ENCODE measurements around the gene EPB42.

DNA sequence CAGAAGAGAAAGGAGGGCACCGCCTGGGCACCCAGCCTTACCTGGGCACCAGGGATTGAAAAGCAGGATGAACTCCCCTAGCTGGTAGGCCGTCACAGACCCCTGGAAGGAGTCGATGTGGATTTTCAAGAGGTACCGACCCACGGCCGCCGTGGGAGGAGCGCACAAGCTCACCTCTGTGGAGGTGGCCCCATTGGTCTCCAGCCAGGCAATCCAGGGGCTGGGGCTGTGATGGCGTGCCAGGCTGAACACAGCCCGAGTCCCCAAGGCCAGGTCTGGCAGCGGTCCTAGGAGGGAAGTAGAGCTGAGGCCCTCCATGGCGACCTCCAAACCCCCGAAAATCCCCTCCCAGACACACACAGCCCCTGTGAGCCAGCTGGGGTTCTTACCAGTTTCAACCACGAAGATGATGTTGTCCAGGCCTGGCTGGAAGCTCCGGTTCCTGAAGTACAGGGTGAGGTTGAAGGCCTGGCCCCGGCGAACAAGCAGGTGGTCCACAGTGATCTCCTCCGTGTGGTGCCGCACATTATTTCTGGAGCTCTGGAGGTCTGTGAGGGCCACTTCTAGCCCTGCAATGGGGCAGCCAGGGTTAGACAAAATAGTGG is 39.3 kb upstream of the EPB42 start:
- TF ChIP-seq, protein P1, sequence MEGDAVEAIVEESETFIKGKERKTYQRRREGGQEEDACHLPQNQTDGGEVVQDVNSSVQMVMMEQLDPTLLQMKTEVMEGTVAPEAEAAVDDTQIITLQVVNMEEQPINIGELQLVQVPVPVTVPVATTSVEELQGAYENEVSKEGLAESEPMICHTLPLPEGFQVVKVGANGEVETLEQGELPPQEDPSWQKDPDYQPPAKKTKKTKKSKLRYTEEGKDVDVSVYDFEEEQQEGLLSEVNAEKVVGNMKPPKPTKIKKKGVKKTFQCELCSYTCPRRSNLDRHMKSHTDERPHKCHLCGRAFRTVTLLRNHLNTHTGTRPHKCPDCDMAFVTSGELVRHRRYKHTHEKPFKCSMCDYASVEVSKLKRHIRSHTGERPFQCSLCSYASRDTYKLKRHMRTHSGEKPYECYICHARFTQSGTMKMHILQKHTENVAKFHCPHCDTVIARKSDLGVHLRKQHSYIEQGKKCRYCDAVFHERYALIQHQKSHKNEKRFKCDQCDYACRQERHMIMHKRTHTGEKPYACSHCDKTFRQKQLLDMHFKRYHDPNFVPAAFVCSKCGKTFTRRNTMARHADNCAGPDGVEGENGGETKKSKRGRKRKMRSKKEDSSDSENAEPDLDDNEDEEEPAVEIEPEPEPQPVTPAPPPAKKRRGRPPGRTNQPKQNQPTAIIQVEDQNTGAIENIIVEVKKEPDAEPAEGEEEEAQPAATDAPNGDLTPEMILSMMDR (optimal IDR thresholded peaks at IDR 0.05 in 1 of 3, IDR thresholded peaks at IDR 0.05 in 1 of 3, conservative IDR thresholded peaks at IDR 0.05 in 1 of 3; ENCODE audit: extremely low read depth in 1 of 3, insufficient read depth in 2 of 3, low read length in 3 of 3), result no peak
- no peak for TF ChIP-seq EZH2 (IDR thresholded peaks at IDR 0.05; ENCODE audit: low read length)
